Testis (tissue), 2 donors: ENCODE measurements around the gene DUSP14.

Source experiments
- CTCF ChIP-seq, 3 experiments: fragments of 450-650 bp in 2 of 3; fragments of 200-600 bp in 1 of 3; sonication (generic) in 1 of 3; IDR thresholded peaks; one replicate each; pipeline ENCODE4 v1.5.1; 2016 to 2019; ENCODE audit warnings: antibody characterized with exemption in 3 of 3, mild to moderate bottlenecking in 2 of 3, moderate library complexity in 1 of 3
- POLR2A ChIP-seq: fragments of 450-650 bp; IDR thresholded peaks from one replicate; pipeline ENCODE4 v1.6.1; 2017; ENCODE audit warnings: antibody characterized with exemption, mild to moderate bottlenecking, moderate library complexity

- TF ChIP-seq POLR2A (no peak), CTCF (IDR thresholded peaks at IDR 0.05) (no peak)
These were observed 55.8 kb downstream of the DUSP14 start for GRCh38 chr17:37545486-37545885.
